SKM-1 (cell line): ENCODE data around the gene TAB3.

Source experiments
- DNase-seq: peaks from one replicate; lab custom pipeline; 2025; ENCODE audit not compliant: unreplicated experiment; lab: John Stamatoyannopoulos, UW

The TAB3 gene

DNA sequence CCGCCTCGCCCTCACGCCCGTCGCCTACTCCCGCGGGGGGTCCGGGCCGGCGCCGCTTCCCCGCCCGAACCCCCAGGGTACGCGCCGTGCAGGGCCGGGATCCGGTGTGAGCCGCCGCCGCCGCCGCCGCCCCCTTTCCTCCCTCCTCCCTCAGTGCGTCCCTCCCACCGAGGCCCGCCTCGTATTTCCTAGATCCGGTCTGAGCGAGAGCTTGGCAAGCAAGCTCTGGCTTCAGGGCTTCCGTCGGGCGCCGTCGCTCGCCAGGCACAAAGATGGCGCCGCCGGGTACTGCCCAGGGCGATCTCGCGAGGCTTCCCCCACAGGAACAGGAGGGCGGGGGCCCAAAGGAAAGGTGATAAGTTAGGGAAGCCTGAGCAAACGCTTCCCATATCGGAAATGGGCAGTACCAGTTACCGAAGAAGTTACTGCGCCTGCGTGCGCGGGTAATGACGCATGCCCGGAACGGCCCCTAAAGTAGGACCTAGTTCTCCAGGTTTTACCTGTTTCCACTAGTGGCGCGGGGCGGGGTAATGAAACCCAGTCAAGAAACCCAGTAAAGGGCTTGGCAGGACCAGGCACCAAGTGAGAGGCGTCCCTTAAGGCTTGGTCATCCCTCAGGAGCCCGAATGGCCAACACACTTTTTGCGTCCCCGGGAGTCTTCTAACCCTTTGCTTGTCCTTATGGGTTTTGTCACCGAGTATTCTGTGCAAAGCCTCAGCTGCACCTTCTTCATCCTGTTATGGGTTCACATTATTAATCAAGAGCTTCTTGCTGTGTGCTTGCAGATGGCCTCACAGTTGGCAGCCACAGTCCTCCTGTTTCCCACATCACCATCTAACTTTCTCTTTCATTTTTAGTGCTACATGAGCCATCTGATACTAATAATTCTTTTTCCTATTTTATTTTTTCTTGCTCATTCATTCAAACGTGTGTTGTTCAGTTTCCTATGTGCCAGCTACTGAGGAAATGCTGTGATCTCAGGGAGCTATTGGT, at the start of gene TAB3:
Gene TAB3 (minus strand): TSS at position 108 of the 994 bp plus-strand sequence. CDS start 29,666 bp downstream, outside the sequence.
- peak; percentile 64 for DNase-seq

GRCh38 chrX:30938295-30938694, 49.2 kb upstream of the TAB3 start:
- no peak for DNase-seq

DNA sequence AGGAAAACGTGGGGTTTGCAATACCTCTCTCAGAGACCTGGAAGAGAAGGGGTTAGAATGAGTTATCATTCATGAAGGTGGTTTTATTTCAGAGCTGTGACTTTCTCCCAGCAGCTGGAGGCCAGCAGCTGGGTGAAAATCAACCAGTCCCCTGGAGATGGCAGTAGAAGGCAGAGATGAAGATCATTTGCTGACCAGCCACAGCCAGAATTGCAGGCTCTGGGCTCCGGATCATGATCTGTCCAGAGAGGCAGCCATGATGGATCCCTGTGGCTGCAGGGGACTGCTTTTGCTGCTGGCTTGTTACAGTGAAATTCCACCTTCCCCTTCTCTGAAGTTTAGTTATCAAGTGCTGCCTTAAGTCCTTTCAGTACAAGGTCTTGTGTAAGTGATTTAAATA, 46.9 kb upstream of the TAB3 start:
- no peak for DNase-seq

- DNase-seq: no peak
Observed at GRCh38 chrX:30931920-30932319, 42.9 kb upstream of the TAB3 start.

DNA sequence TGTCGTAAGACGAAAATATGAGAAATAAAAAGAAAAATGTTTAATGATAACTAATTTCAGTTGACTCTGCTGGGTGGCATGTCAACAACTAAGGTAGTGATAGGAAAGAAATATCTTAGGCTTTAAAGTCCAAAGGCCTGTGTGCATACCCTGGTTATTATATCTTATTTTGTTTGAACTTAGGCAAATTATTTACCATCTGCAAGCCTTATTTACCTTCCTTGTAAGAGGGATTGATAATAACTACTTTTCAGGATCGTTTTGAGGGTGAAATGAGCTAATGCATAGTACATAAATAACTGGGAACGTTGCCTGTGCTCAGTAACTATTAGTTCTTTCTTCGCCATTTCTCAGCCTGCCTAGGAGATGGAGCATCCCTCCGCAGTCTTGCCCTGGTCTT, 41.6 kb upstream of the TAB3 start:
- DNase-seq: no peak

GRCh38 chrX:30930143-30930542, 41.1 kb upstream of the TAB3 start:
- DNase-seq: no peak

GRCh38 chrX:30920271-30920670, 31.2 kb upstream of the TAB3 start:
- no peak for DNase-seq

DNA sequence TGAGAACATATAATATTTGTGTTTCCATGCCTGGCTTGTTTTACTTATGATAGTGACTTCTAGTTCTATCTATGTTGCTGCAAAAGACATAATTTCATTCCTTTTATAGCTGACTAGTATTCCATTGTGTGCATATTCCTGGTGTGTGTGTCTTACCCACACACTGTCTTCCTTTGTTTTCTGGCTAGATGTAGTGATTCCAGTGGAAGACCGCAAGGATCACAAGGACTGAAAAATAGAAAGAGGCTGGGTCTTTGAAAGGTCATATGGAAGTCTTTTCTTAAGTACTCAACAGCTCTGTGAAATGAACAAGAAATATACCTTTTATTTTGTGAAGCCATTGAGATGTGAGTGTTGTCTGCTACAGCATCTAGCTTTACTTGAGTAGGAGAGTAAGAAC, 29.4 kb upstream of the TAB3 start:
- DNase-seq: no peak

DNA sequence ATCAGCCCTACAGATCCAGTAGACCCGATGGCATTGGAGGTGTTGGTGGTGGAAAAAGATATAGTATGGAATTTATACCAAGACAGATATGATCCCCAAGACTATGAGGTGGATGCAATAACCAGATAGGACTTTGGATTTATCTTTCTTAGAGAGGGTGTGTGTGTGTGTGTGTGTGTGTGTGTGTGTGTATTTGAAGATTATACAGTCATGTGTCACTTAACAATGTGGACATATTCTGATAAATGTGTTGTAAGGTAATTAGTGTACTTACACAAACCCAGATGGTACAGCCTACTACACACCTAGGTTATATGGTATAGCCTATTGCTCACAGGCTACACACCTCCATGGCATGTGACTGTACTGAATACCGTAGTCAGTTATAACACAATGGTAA, 24.4 kb upstream of the TAB3 start:
- DNase-seq: no peak

DNA sequence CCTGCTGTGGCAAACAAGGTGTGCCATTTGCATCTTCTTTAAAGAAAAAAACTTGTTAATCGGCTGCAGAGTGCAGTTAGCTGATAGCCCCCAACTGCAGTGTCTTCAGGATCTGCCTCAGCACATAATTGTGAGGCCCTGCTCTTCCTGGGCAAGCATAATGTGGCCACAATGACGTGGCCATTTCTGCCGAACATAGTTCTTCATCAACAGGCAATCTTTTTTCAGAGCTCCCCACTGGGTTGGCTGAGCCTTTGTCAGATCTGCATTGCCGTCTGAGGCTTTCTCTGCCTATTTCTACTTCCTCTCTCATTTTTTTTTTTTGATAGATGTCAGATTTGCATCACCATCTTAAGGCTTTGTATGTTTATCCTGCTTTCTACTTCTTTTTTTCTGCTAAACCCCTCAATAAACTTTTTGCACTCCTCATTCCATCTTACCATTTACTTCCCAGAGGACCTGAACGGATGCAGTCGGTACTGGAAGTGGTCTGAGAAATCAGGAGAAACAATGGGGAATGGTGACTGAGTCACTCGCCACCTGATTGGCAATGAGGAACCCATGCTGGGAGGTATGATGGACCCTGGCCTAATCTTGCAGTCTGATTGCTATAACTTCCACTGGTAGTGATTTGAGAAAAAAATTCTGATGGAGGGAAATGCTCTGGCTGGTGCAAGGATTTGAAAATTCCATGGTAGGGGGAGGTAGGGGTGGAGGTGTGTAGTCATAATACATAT, 21.2 kb upstream of the TAB3 start:
- no peak for DNase-seq

DNA sequence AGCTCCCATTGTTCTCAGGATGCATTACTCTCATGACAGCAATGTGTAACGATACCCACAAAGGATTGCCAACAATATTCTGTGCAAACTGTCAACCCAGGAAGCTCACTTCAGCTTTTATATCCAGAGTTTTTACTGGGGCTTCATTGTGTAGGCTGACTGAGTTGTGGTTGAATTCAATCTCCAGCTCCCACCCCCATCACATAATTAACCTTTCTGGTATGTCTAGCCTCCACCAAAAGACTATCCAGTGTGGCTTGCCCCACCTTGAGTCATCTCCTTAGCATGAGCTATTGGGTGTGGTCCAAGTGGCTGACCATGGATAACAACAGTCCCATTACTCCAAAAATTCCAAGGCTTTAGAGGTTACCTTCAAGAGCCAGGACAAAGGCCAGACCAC, 17.7 kb upstream of the TAB3 start:
- DNase-seq: no peak

DNA sequence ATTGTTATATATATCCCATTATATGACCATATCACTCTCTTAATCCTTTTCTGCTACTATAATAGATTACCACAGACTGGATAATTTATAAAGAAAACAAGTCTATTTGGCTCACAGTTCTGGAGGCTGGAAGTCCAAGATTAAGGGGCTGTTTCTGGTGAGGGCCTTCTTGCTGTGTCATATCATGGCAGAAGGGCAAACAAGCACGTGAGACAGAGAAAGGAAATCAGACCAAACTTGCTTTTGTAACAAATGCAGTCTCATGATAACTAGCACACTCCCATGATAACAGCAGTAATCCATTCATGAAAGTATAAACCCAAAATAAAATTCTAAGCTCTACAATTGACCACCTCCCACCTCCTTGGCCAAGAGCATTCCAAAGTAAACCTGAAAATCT, 16.3 kb upstream of the TAB3 start:
- DNase-seq: no peak

- no peak for DNase-seq
Observed at GRCh38 chrX:30904632-30905031, 15.6 kb upstream of the TAB3 start.

DNA sequence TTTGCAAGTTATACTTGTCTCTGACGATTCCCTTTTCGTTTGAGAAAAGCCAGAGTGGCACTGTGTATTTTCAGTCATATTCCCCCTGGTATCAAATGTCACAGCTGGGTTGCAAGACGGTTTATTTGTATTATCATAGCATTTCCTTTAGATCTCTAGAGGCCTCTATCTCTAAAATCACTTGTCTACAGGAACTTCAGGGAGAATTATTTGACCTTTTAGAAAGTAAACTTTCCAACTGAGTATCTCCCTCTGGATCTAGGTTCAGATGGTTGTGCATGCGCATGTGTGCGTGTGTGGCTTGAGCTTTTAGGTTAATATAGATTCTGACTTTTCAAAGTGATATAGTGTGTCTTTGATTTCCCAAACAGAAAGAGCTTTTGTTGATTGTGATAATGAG, 15.1 kb upstream of the TAB3 start:
- no peak for DNase-seq

GRCh38 chrX:30900227-30900626, 11.2 kb upstream of the TAB3 start:
- DNase-seq: no peak

- no peak for DNase-seq
Observed at GRCh38 chrX:30898886-30899285, 9.8 kb upstream of the TAB3 start.

DNA sequence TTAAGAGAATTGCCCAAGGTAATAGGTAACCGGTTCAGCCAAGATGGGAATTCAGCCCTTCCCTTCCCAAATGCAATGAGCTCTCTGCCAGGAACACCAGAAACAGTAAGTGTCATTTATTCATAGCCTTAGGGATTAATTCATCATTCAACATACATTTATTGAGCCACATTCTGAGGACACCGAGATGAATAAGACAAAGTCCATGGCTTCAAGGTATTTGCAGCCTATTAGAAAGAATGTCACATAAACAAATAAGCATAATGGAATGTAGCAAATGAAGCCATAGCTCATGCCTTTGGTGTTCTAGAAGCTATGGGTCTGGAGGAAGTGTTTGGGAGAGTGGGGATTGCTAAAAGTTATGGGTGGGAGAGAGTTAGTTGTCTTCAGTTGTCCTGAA, 6.3 kb upstream of the TAB3 start:
- no peak for DNase-seq

GRCh38 chrX:30893206-30893605, 4.2 kb upstream of the TAB3 start:
- no peak for DNase-seq

DNA sequence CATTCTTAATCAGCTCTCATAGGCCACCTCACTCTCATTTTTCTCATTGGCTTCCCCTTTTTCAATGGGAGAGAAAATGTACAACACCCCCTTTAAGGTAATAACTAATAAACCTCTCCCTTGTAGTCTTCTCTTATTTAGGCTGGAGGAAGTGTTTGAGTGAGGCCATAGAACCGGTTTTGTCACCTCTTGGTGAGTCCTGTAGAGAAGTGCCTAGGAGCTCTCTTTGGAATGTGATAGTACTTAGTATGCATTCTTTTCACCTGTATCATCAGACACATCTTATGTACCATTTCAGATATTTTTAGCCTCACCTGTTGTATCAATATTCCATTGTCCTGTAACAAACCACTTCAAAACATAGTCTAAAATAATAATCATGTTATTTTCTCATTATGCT, 3.5 kb upstream of the TAB3 start:
- no peak for DNase-seq

DNA sequence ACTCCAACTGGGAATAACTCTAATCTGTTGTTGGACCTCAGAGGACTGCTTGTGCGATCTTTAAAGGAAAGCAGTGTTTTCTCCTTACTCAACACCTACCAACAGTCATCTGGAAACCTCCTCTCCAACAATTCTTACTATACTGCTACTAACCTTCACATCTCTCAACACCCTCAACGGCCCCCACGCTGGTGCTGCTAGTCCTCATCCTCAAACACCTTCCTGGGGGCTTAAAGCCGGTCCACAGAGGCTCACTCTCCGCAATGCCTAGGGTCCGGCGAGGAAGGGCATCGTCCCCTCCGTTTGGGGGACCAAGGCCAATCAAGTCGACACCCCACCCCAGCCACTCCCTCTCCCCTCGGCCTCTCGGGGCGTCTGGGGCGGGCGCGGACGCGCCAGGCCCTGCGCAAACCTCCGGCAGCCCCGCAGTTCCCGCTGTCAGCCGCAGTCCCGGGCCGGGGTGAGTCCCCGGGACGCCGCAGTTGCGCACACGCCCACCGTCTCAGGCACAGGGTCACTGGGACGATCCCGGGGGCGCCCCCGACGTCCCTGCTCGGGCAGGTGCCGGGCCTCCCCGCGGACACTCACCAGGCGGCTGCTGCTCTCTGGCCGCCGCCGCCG, 418 bp downstream of the TAB3 start:
- DNase-seq: no peak

- no peak for DNase-seq
Observed at GRCh38 chrX:30887721-30888120, 1.3 kb downstream of the TAB3 start.

DNA sequence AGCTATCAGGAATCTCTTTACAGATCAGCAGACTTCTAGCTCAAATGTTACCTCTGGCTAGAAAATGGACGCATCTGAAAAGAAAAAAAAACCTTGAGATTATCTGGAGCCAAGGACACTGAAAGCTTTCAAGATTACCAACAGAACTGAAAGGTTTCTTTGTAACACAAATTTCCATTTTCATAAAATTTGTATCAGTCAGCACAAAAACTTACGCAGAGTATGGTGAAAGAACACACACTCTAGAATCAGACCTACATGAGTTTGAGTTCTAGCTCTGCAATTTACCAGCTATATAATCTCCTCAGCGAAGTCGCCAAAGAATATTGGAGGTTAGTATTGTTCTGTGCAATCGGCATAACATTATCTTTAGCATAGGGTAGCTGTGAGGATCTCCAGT, 1.8 kb downstream of the TAB3 start:
- no peak for DNase-seq
